Activated naive CD4-positive, alpha-beta T cell treated with anti-CD3 and anti-CD28 coated beads for 36 hours (primary cell): ENCODE data around the gene APBB2. TPM values are rescaled to one million over a fixed set of nuclear protein-coding genes. Genes with fewer than 3 reads are reported as not detected.
"Not testable (repeated sequence)": the region's sequence is repeated elsewhere in the genome, so short reads cannot be mapped to it uniquely, and the experiment has no call there.

Source experiments
- CTCF ChIA-PET: fragments of 350-600 bp; sonication (Branson Sonifier 250); formaldehyde crosslinking; loops from one replicate; lab custom pipeline; 2021; ENCODE audit warnings: antibody characterized with exemption; lab: Charles Lee
- DNase-seq: peaks from one replicate; pipeline ENCODE4 v3.0.0-alpha.2; 2020
- H3K27ac Mint-ChIP-seq: one replicate; pipeline ENCODE4 v1.8.0; 2021; ENCODE audit warnings: mild to moderate bottlenecking, mixed read lengths
- H3K27me3 Mint-ChIP-seq: one replicate; pipeline ENCODE4 v1.8.0; 2021; ENCODE audit warnings: low read depth, mixed read lengths
- H3K36me3 Mint-ChIP-seq: one replicate; pipeline ENCODE4 v1.8.0; 2021; ENCODE audit warnings: low read depth, mixed read lengths
- H3K4me1 Mint-ChIP-seq: one replicate; pipeline ENCODE4 v1.8.0; 2021; ENCODE audit warnings: low read depth, mixed read lengths
- H3K4me3 Mint-ChIP-seq: one replicate; pipeline ENCODE4 v1.8.0; 2021; ENCODE audit warnings: mild to moderate bottlenecking, moderate library complexity, mixed read lengths
- H3K9me3 Mint-ChIP-seq: one replicate; pipeline ENCODE4 v1.8.0; 2021; ENCODE audit warnings: mixed read lengths
- intact Hi-C: fragments of 100-400 bp; cut with micrococcal nuclease; formaldehyde crosslinking; loops from one replicate; pipeline ENCODE4 v1.15.1; 2023
- total RNA-seq, 2 experiments: library from RNA; stranded (reverse); gene quantifications; one replicate each; pipeline ENCODE4 v1.2.3, GENCODE V29; 2021

Gene APBB2
- total RNA-seq, 2 experiments from 2014 or later: 4.5 to 4.8 TPM

- no peak for DNase-seq
- intact Hi-C loops: no loop called here
- Mint-ChIP-seq H3K27me3 (peaks cover 11% of the 10 kb centered on the region), H3K27ac (no peak overlapping the region), H3K4me1 (no peaks in the 10 kb centered on the region), H3K36me3 (no peaks in the 10 kb centered on the region), H3K9me3 (no peaks in the 10 kb centered on the region), H3K4me3 (no peak overlapping the region)
- CTCF ChIA-PET: no interaction called here
Measured at GRCh38 chr4:41052287-41052686, 162.1 kb downstream of the APBB2 start.

- H3K27me3 Mint-ChIP-seq: peaks cover 9% of the 10 kb centered on the region
- H3K9me3 Mint-ChIP-seq: no peaks in the 10 kb centered on the region
- intact Hi-C loops: no loop called here
- no peak overlapping the region for H3K27ac Mint-ChIP-seq
- H3K4me3 Mint-ChIP-seq: no peak overlapping the region
- H3K4me1 Mint-ChIP-seq: no peaks in the 10 kb centered on the region
- CTCF ChIA-PET: no interaction called here
- DNase-seq: no peak
- H3K36me3 Mint-ChIP-seq: no peaks in the 10 kb centered on the region
Measured at GRCh38 chr4:41050880-41051775, 163.2 kb downstream of the APBB2 start.

GRCh38 chr4:41050116-41050515 lies 164.2 kb downstream of the APBB2 start:
- H3K36me3 Mint-ChIP-seq: no peaks in the 10 kb centered on the region
- H3K27me3 Mint-ChIP-seq: peaks cover 6% of the 10 kb centered on the region
- no peaks in the 10 kb centered on the region for H3K4me1 Mint-ChIP-seq
- H3K27ac Mint-ChIP-seq: no peak overlapping the region
- no peak overlapping the region for H3K4me3 Mint-ChIP-seq
- H3K9me3 Mint-ChIP-seq: peaks cover 3% of the 10 kb centered on the region
- no peak for DNase-seq
- intact Hi-C loops: no loop called here
- CTCF ChIA-PET: no interaction called here

GRCh38 chr4:41049176-41049575 lies 165.2 kb downstream of the APBB2 start:
- CTCF ChIA-PET, intact Hi-C loops: not testable (repeated sequence)
- H3K9me3 Mint-ChIP-seq: peaks cover 10% of the 10 kb centered on the region

GRCh38 chr4:41044791-41045190 lies 169.6 kb downstream of the APBB2 start:
- no peak overlapping the region for H3K4me3 Mint-ChIP-seq
- intact Hi-C loops: no loop called here
- CTCF ChIA-PET: no interaction called here
- H3K9me3 Mint-ChIP-seq: peaks cover 13% of the 10 kb centered on the region
- H3K27ac Mint-ChIP-seq: no peak overlapping the region
- H3K36me3 Mint-ChIP-seq: peaks cover 3% of the 10 kb centered on the region
- no peak for DNase-seq
- peaks cover 3% of the 10 kb centered on the region for H3K27me3 Mint-ChIP-seq
- no peaks in the 10 kb centered on the region for H3K4me1 Mint-ChIP-seq

More at GRCh38 chr4:41049176-41049575, 165.2 kb downstream of the APBB2 start:
- not testable (repeated sequence) for H3K4me1 Mint-ChIP-seq, DNase-seq, H3K27ac Mint-ChIP-seq, H3K36me3 Mint-ChIP-seq, H3K4me3 Mint-ChIP-seq, H3K27me3 Mint-ChIP-seq

- no peak overlapping the region for H3K4me3 Mint-ChIP-seq
- H3K27me3 Mint-ChIP-seq: peaks cover 3% of the 10 kb centered on the region
- H3K9me3 Mint-ChIP-seq: peaks cover 13% of the 10 kb centered on the region
- CTCF ChIA-PET: no interaction called here
- no peak for DNase-seq
- intact Hi-C loops: no loop called here
- H3K4me1 Mint-ChIP-seq: no peaks in the 10 kb centered on the region
- H3K36me3 Mint-ChIP-seq: peaks cover 3% of the 10 kb centered on the region
- H3K27ac Mint-ChIP-seq: no peak overlapping the region
Measured at GRCh38 chr4:41044165-41044564, 170.2 kb downstream of the APBB2 start.

- intact Hi-C loops: no loop called here
- Mint-ChIP-seq H3K36me3 (peaks cover 3% of the 10 kb centered on the region), H3K27ac (no peak overlapping the region), H3K9me3 (peaks cover 13% of the 10 kb centered on the region), H3K4me1 (no peaks in the 10 kb centered on the region), H3K27me3 (peaks cover 3% of the 10 kb centered on the region), H3K4me3 (no peak overlapping the region)
- CTCF ChIA-PET: no interaction called here
- no peak for DNase-seq
Measured at GRCh38 chr4:41043465-41043864, 170.9 kb downstream of the APBB2 start.

GRCh38 chr4:41041551-41041950 lies 172.8 kb downstream of the APBB2 start:
- no peak for DNase-seq
- H3K27me3 Mint-ChIP-seq: peaks cover 6% of the 10 kb centered on the region
- H3K27ac Mint-ChIP-seq: no peak overlapping the region
- H3K4me1 Mint-ChIP-seq: no peaks in the 10 kb centered on the region
- peaks cover 13% of the 10 kb centered on the region for H3K9me3 Mint-ChIP-seq
- H3K36me3 Mint-ChIP-seq: peaks cover 3% of the 10 kb centered on the region
- intact Hi-C loops: no loop called here
- CTCF ChIA-PET: no interaction called here
- no peak overlapping the region for H3K4me3 Mint-ChIP-seq

- no peak overlapping the region for H3K27ac Mint-ChIP-seq
- no peaks in the 10 kb centered on the region for H3K4me1 Mint-ChIP-seq
- intact Hi-C loops: no loop called here
- peaks cover 6% of the 10 kb centered on the region for H3K27me3 Mint-ChIP-seq
- CTCF ChIA-PET: no interaction called here
- H3K36me3 Mint-ChIP-seq: no peaks in the 10 kb centered on the region
- no peak for DNase-seq
- no peak overlapping the region for H3K4me3 Mint-ChIP-seq
- H3K9me3 Mint-ChIP-seq: peaks cover 4% of the 10 kb centered on the region
Measured at GRCh38 chr4:41039317-41039716, 175.0 kb downstream of the APBB2 start.

- intact Hi-C loops: no loop called here
- CTCF ChIA-PET: interaction anchor here (0.6 kb wide), 1 partner anchor 40 kb away, joined by 3 read pairs; no protein-coding TSS in a partner anchor
- H3K9me3 Mint-ChIP-seq: no peaks in the 10 kb centered on the region
- no peak for DNase-seq
- H3K4me3 Mint-ChIP-seq: no peak overlapping the region
- no peaks in the 10 kb centered on the region for H3K36me3 Mint-ChIP-seq
- no peak overlapping the region for H3K27ac Mint-ChIP-seq
- H3K27me3 Mint-ChIP-seq: peaks cover 3% of the 10 kb centered on the region
- no peaks in the 10 kb centered on the region for H3K4me1 Mint-ChIP-seq
Measured at GRCh38 chr4:41038304-41038703, 176.0 kb downstream of the APBB2 start.

GRCh38 chr4:41029098-41029497 lies 185.2 kb downstream of the APBB2 start:
- Mint-ChIP-seq H3K4me1 (no peaks in the 10 kb centered on the region), H3K4me3 (no peak overlapping the region), H3K27ac (no peak overlapping the region), H3K27me3 (no peaks in the 10 kb centered on the region), H3K9me3 (peaks cover 26% of the 10 kb centered on the region), H3K36me3 (peaks cover 9% of the 10 kb centered on the region)
- intact Hi-C loops: no loop called here
- DNase-seq: no peak
- CTCF ChIA-PET: no interaction called here

GRCh38 chr4:41028392-41029076 lies 185.8 kb downstream of the APBB2 start:
- Mint-ChIP-seq H3K4me3 (no peak overlapping the region), H3K36me3 (peaks cover 9% of the 10 kb centered on the region), H3K4me1 (no peaks in the 10 kb centered on the region), H3K9me3 (peaks cover 31% of the 10 kb centered on the region), H3K27ac (no peak overlapping the region), H3K27me3 (no peaks in the 10 kb centered on the region)
- intact Hi-C loops: no loop called here
- DNase-seq: no peak
- CTCF ChIA-PET: no interaction called here
